ENCODE measurements around the gene SCAF4.

GRCh38 chr21:31659536-31660258 lies 72.2 kb downstream of the SCAF4 start, which contains the start of gene SOD1:
- TF ChIP-seq CTCF (IDR thresholded peaks at IDR 0.05; ENCODE audit: insufficient read depth, low read depth, low read length) (no peak), EZH2 (IDR thresholded peaks at IDR 0.05; ENCODE audit: insufficient read depth, low read length) (no peak)
